ENCODE results near the gene RALGPS1. TPM values are rescaled to one million over a fixed set of nuclear protein-coding genes. Genes with fewer than 3 reads are reported as not detected.

Gene RALGPS1
- total RNA-seq, 4 donors from 2014 or later: 2.2 to 10.3 (median 5.4) TPM

- no peak for TF ChIP-seq POLR2A (IDR thresholded peaks at IDR 0.05)
- TF ChIP-seq, protein P1, sequence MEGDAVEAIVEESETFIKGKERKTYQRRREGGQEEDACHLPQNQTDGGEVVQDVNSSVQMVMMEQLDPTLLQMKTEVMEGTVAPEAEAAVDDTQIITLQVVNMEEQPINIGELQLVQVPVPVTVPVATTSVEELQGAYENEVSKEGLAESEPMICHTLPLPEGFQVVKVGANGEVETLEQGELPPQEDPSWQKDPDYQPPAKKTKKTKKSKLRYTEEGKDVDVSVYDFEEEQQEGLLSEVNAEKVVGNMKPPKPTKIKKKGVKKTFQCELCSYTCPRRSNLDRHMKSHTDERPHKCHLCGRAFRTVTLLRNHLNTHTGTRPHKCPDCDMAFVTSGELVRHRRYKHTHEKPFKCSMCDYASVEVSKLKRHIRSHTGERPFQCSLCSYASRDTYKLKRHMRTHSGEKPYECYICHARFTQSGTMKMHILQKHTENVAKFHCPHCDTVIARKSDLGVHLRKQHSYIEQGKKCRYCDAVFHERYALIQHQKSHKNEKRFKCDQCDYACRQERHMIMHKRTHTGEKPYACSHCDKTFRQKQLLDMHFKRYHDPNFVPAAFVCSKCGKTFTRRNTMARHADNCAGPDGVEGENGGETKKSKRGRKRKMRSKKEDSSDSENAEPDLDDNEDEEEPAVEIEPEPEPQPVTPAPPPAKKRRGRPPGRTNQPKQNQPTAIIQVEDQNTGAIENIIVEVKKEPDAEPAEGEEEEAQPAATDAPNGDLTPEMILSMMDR (IDR thresholded peaks at IDR 0.05 in 4 of 5, conservative IDR thresholded peaks at IDR 0.05 in 1 of 5): no peak
- no peak for DNase-seq
- Histone ChIP-seq H3K9me3 (no peaks in the 10 kb centered on the region), H3K27ac (peak overlapping the region; percentile 69 to 79 (median 75)), H3K4me1 (peaks cover 19 to 22% of the 10 kb centered on the region in 2 donors), H3K4me3 (no peak overlapping the region), H3K27me3 (no peaks in the 10 kb centered on the region), H3K36me3 (no peaks in the 10 kb centered on the region)
- ATAC-seq: peak in 1 of 2 donors; percentile 19
- in situ Hi-C loops (cut with MboI; ENCODE audit: low sequenced_read_pairs in 4 of 4): no loop called here
- intact Hi-C loops (cut with DNase I; ENCODE audit: low total_unique reads): no loop called here
These were observed 239.4 kb downstream of the RALGPS1 start for GRCh38 chr9:127154003-127154389.

- in situ Hi-C loops (cut with MboI; ENCODE audit: low sequenced_read_pairs in 4 of 4): no loop called here
- intact Hi-C loops (cut with DNase I; ENCODE audit: low total_unique reads): loop anchor here (5.0 kb wide), 1 partner anchor 172 kb away; no protein-coding TSS in a partner anchor
- peak overlapping the region in 3 of 4 donors; percentile 7 to 40 (median 17) for H3K4me3 ChIP-seq
- H3K9me3 ChIP-seq: no peaks in the 10 kb centered on the region
- no peak for TF ChIP-seq POLR2A (IDR thresholded peaks at IDR 0.05)
- TF ChIP-seq, protein P1 (IDR thresholded peaks at IDR 0.05 in 4 of 5, conservative IDR thresholded peaks at IDR 0.05 in 1 of 5): no peak
- DNase-seq (no peak), ATAC-seq (peak; percentile 12 to 45)
- peak overlapping the region; percentile 69 to 79 (median 75) for H3K27ac ChIP-seq
- no peaks in the 10 kb centered on the region for H3K36me3 ChIP-seq
- no peaks in the 10 kb centered on the region for H3K27me3 ChIP-seq
- peaks cover 24 to 26% of the 10 kb centered on the region in 2 donors for H3K4me1 ChIP-seq
These were observed 240.0 kb downstream of the RALGPS1 start for GRCh38 chr9:127154390-127155191.

DNA sequence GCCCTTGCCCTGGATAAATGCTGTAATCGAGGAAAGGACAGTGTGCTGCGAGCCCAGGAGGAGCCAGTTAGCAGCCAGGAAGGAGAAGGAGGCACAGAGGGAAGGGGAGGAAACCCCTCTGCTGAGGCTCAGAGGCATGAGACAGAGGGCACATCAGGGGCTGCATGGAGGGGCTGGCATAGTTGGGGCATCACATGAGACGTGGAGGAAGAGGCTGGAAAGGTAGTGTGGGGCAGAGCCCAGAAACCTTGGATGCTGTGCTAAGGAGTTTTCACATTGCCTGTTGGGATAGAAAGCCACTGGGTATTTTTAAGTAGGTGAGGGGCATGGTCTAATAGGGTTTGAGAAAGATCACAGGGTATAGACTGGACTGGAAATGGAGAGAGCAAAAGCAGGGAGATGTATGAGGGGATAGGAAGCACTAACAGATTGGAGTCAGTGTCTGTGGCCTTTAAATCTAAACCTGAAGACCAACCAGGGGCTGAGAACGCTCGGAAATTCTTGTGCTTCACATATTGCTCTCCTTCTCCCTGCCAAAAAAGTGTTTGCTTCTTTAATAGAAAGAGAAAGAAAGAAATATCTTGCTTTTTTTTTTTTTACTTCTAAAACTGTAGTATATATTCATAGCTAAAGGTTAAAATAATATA lies 240.9 kb downstream of the RALGPS1 start:
- Histone ChIP-seq H3K9me3 (no peaks in the 10 kb centered on the region), H3K4me1 (peaks cover 32 to 35% of the 10 kb centered on the region in 2 donors), H3K4me3 (no peak overlapping the region), H3K27me3 (no peaks in the 10 kb centered on the region), H3K36me3 (no peaks in the 10 kb centered on the region), H3K27ac (peak overlapping the region; percentile 69 to 79 (median 75))
- DNase-seq (no peak), ATAC-seq (no peak)
- TF ChIP-seq, protein P1 (IDR thresholded peaks at IDR 0.05 in 4 of 5, conservative IDR thresholded peaks at IDR 0.05 in 1 of 5): no peak
- in situ Hi-C loops (cut with MboI; ENCODE audit: low sequenced_read_pairs in 4 of 4): no loop called here
- intact Hi-C loops (cut with DNase I; ENCODE audit: low total_unique reads): loop anchor here (5.0 kb wide), 1 partner anchor 173 kb away; no protein-coding TSS in a partner anchor

DNA sequence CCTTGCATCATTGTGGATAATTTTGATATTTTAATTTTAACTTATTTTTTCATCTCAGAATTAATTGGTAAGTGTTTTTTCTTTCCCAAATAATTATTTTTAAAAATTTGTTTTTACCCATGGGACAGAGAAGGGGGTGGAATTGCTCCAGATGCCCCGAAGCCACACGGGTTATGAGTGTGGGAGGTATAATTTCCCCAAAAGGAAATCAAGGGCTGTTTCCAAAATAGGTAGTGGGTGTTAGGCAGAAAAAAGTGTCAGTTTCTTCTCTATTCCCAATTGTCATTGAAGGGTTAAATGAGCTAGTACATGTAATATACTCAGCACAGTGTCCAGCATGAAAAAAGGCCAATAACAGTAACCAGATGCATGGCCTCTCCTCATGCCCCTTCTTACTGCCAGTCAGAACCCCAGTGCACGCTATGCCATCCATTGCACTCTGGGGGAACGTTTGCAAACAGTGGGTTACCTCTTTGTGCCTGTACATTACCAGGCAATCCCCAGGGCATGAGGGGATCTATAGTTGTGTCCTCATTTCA lies 244.3 kb downstream of the RALGPS1 start:
- intact Hi-C loops (cut with DNase I; ENCODE audit: low total_unique reads) (loop anchor here (2.0 to 5.0 kb wide), 2 partner anchors 28 to 177 kb away; no protein-coding TSS in a partner anchor), in situ Hi-C loops (cut with MboI; ENCODE audit: low sequenced_read_pairs in 4 of 4) (no loop called here)
- H3K9me3 ChIP-seq: no peaks in the 10 kb centered on the region
- no peak overlapping the region for H3K4me3 ChIP-seq
- H3K4me1 ChIP-seq: peaks cover 39 to 50% of the 10 kb centered on the region in 2 donors
- H3K36me3 ChIP-seq: no peaks in the 10 kb centered on the region
- ATAC-seq: no peak
- no peak for TF ChIP-seq POLR2A (IDR thresholded peaks at IDR 0.05)
- TF ChIP-seq, protein P1 (IDR thresholded peaks at IDR 0.05 in 4 of 5, conservative IDR thresholded peaks at IDR 0.05 in 1 of 5): no peak
- H3K27ac ChIP-seq: peak overlapping the region; percentile 62 to 77 (median 72)
- H3K27me3 ChIP-seq: no peaks in the 10 kb centered on the region
- DNase-seq: no peak

All from gastrocnemius medialis (tissue), 4 donors.